MM.1S (cell line): ENCODE results near the gene WDFY4.

ENCODE experiments used
- CTCF ChIP-seq: fragments of 300-600 bp; sonication (generic); IDR thresholded peaks from 2 replicates; pipeline ENCODE4 v1.5.1; 2016; ENCODE audit warnings: antibody characterized with exemption, low read length, mixed read lengths
- EZH2phosphoT487 ChIP-seq: fragments of 300-600 bp; sonication (generic); IDR thresholded peaks from 2 replicates; pipeline ENCODE4 v1.6.1; 2018; ENCODE audit warnings: antibody characterized with exemption, low read length

- no peak for TF ChIP-seq CTCF
- no peak for TF ChIP-seq EZH2phosphoT487
Observed at GRCh38 chr10:48788554-48788953, 103.9 kb downstream of the WDFY4 start.
